EH (cell line): Measurements from ENCODE around the gene CDC42EP5.
"Not testable (repeated sequence)": the region's sequence is repeated elsewhere in the genome, so short reads cannot be mapped to it uniquely, and the experiment has no call there.

ENCODE experiments used
- DNase-seq: peaks from one replicate; pipeline ENCODE4 v3.0.0-alpha.2; 2015; ENCODE audit warnings: low read depth

Gene CDC42EP5

DNA sequence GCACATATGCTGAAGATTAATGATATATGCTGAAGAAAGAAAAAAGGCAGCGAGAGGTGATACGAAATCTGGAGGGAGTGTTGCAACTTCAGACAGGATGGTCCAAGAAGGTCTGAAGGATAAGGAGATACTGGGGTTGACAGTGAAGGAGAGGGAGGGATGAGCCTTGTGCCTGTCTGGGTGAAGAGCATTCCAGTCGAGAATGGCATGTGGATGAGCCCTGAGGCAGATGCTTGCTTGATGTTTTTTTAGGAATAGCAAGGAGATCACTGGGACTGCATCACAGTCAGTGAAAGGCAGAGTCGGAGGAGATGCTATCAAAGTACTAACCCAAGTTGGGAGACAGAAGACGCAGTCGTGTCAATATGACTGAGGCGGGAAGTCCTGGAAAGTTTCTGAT lies 16.2 kb upstream of the CDC42EP5 start:
- peak; percentile 31 for DNase-seq

DNA sequence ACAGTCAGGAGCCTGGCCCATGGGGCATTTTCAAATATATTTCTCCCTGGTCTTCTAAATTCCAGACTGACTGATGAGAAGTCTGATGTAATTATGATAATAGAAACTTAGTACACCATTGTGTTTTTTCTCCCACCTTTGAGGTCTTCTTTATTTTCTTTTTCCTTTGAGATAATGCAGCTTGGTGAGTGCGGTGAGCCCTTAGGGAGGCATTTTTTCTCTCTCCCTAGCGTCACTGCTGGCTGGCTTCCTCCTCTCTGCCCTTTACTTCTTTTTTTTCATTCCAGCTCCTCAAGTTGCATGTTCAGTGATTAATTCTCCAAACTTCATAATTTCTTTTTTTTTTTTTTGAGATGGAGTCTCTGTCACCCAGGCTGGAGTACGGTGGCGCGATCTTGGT lies 12.8 kb upstream of the CDC42EP5 start:
- no peak for DNase-seq

DNA sequence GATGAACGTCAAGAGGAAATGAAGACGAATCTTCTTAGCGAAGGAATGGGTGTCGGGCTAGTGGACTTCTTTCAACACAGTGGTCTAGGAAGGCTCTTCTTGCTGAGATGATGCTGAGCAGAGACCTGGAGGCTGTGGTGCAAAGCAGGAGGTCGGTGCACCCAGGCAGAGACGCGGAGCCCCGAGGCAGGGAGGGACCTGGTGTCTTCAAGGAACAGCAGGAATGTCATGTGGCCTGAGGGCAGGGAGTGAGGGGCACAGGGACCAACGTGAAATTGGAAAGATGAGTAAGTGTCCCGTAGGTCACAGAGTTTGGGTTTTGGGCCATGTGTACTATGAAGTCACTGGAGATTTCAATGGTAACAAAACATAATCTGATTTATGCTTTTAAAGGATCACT lies 11.4 kb upstream of the CDC42EP5 start:
- DNase-seq = no peak

DNA sequence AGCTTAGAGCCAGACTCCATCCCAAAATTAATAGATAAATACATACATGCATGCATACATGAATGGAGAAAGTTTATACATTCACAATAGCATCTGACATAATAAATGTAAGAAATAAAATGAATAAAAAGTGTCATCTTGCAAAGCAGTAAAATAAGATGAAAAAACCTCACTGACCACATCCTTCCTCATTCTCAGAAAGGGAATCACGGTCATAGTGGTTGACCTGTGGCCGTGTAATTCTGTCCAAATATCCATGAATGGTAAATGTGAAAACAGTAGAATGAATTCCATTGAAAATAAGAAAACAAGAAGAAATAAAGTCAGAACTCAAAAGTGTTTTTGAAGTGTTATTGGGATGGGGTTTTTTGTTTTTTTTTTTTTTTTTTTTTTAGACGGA lies 9.8 kb upstream of the CDC42EP5 start:
- peak; percentile 1 for DNase-seq

DNA sequence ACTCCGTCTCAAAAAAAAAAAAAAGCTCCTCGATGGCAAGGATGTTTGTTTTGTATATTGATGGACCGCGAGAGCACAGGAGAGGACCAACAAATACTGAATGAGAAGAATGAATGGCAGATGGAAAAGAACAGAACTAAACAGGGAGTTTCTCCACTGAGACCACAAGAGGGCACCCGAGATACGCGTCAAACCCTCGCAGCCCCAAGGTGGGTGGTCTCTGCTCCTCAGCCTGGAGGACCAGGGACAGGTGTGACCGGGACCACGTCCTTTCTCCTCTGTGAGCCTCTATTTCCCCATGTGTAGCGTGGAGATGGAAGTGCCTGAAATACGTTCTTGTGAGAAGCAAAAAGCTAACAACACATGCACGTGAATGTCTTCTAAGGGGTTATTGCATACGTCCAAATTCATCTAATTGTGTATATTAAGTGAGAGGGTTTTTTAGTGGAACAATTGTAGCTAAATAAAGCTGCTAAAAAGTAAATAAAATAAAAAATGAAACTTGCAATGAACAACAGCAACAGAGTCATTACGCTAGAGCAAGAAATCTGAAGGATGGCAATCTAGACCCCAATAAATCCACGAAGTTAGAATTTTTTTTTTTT lies 8.3 kb upstream of the CDC42EP5 start:
- peak; percentile 50 for DNase-seq

DNA sequence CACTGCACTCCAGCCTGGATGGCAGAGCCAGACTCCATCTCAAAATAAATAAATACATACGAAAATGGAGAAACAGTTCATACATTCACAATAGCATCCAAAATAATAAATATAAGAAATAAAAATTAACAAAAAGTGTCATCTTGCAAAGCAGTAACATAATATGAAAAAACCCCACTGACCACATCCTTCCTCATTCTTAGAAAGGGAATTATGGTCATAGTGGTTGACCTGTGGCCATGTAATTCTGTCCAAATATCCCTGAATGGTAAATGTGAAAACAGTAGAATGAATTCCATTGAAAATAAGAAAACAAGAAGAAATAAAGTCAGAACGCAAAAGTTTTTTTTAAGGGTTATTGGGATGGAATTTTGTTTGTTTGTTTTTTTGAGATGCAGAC lies 7.0 kb upstream of the CDC42EP5 start:
- DNase-seq = no peak

DNA sequence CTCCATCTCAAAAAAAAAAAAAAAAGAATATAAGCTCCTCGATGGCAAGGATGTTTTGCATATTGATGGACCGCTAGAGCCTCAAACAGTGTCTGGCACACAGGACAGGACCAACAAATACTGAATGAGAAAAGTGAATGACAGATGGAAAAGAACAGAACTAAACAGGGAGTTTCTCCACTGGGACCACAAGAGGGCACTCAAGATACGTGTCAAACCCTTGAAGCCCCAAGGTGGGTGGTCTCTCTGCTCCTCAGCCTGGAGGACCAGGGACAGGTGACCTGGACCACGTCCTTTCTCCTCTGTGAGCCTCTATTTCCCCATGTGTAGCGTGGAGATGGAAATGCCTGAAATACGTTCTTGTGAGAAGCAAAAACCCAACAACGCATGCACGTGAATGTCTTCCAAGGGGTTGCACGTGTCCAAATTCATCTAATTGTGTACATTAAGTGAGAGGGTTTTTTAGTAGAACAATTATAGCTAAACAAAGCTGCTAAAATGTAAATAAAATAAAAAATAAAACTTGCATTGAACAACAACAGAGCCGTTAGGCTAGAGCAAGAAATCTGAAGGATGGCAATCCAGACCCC lies 5.7 kb upstream of the CDC42EP5 start:
- DNase-seq = peak; percentile 52

DNA sequence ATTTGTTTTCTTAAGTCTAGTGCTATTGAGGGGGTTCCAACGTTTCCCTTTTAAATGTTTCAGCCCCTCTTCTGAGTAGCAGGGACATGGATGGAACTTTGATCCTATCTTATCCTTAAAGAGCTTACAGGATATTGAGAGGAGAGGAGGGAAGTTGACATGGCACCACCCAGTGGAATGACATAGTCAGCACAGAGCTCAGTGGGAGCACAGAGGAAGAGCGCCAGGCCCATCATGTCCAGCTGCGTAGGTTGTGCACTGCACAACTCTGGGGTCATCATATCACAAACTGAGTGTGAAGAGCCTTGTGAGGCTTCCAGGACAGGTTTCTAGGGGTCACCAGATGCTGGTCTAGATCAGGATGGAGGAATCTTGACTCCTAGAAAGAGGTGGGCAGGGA lies 4.6 kb upstream of the CDC42EP5 start:
- DNase-seq = no peak

DNA sequence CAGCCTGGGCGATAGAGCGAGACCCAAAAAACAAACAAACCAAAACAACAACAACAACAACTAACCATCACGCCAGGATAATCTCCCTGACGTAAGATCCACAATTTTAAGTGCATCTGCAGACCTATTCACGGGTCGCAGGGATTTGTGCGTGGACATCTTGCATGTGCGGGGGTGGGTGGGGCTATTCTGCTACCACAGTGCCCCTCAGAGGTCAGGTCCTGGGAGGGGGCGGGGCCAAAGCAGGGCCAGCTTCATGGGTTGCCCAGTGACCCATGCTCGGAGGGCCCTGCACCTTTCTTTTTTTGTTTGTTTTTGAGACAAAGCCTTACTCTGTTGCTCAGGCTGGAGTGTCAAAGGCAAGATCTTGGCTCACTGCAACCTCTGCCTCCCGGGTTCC lies 2.6 kb upstream of the CDC42EP5 start:
- no peak for DNase-seq

DNA sequence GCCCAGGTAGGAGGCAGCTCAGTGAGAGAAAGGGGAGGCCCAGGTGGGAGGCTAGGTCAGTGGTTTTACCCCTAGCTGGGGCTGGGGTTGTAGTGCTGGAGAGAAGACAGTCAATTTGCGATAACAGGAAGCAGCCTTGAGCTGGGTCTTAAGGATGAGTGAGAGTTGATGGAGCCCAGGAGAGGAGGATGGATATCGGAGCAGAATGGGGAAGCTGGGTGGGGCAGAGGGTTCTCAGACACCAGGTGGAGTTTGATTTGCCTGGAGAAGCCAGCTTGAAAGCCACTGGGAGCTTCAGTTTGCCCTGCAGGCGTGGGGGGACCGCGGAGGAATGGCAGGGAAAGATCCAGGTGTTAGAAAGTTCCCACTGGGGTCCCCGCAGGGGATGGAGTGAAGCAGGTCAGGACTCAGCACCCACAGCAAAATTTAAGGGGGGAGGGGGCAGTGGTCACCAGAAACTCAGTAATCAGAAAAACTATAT lies 836 bp upstream of the CDC42EP5 start:
- DNase-seq = no peak

DNA sequence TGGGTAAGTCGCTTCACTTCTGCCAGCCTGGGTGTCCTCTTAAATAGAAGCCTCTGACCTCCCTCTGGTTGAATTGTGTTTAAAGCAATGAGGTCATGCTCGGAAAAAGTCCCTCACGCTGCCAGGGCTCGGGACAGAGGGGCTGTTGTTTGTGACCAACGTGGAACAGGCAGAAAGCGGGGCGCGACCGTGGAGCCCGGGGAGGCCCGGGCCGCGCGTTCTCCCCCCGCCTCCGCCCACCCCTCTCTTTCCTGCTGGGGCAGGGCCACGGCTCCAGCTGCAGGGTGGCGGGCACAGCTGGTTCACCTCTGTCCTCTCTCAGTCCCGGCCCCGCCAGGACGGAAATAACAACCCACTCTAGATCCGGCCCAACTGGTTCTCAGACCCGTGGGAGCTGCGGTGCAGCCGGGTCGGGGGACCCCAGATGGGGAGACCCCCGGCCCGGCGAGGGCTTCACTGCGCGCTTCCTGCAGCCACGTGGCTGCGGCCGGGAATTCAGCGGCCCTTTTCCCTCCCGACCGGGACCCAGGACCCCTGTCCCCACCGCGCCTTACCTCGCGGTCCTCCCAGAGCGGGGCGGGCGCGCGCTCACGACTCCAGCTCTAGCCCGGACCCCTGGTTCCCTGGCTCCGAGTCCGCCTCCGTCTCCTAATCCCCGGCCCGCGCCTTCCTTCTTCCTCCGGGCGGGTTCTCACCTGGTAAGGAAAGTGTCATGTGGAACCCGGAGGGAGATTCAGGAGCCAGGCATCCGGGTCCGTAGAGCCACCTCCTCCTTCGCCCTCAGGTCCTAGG lies 1.9 kb downstream of the CDC42EP5 start:
- DNase-seq = no peak

DNA sequence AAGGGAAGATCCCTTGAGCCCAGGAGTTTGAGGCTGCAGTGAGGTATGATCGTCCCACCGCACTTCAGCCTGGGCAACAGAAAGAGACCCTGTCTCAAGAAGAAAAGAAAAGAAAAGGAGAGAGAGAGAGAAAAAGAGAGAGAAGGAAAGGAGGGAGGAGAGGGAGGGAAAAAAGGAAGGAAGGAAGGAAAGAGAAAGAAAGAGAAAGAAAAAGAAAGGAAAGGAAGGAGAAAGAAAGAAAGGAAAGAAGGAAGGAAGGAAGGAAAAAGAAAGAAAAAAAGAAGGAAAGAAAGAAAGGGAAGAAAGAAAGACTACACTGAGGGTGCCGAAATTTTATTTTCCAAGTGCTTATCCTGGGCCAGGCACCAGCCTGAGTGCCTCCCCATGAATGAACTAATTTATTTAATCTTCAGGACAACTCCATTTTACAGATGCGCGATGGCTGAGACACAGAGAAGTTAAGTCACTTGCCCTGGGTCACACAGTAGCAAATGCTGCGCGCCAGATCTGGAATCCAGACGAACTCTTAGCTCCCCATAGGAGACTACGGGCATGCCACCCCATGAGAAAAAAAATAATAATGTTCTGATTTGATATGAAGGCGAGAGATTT lies 2.7 kb downstream of the CDC42EP5 start:
- no peak for DNase-seq

DNA sequence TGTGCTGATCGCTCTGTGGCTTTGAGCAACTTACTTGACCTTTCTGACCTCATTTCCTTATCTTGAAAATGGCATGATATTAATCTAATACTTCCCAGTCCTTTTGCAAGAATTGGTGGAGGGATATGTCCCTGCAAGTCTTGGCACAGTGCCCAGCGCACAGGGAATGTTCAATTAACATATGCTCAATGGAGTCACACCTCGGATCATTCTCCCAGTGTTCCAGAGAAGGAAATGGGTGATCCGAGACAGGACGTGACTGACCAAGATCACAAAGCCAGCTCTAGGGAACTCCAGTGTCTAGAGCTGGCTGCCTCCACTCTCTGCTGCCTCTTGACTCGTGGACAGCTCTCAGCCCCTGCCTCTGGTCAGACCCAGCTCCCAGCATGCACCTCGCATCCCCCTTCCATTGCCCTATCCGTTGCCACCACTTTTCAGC lies 3.6 kb downstream of the CDC42EP5 start:
- DNase-seq = no peak

DNA sequence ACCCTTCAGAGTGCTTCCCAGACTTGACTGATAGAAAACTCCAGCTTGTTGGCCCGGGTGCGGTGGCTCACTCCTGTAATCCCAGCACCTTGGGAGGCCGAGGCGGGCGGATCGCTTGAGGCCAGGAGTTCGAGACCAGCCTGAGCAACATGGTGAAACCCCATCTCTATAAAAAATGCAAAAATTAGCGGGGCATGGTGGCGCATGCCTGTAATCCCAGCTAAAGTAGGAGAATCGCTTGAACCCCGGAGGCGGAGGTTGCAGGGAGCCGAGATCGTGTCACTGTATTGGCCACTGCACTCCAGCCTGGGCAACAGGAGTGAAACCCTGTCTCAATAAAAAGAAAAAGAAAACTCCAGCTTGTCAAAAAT lies 7.0 kb downstream of the CDC42EP5 start:
- not testable (repeated sequence) for DNase-seq

DNA sequence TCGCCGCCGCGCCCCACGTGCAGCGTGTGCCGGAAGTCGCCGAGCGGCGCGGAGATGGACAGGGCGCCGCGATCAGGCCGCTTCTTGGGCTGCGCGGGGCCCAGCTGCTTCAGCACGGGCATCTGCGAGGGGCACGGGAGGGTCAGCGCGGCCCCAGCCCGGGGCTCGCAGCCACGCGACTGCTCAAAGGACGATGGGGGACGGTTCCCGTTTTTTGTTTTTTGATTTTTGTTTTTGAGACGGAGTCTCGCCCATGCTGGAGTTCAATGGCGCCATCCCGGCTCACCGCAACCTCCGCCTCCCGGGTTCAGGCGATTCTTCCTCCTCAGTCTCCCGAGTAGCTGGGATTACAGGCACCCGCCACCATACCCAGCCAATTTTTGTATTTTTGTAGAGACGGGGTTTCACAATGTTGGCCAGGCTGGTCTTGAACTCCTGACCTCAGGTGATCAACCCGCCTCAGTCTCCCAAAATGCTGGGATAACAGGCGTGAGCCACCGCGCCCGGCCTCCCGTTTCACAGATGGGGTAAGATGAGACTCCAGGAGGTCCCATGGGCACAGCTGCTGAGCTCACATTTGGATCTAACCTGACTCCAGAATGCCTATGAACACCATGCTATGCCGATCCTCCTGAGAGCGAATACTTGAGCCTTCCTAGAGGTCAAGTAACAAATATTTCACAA lies 7.5 kb downstream of the CDC42EP5 start:
- no peak for DNase-seq

DNA sequence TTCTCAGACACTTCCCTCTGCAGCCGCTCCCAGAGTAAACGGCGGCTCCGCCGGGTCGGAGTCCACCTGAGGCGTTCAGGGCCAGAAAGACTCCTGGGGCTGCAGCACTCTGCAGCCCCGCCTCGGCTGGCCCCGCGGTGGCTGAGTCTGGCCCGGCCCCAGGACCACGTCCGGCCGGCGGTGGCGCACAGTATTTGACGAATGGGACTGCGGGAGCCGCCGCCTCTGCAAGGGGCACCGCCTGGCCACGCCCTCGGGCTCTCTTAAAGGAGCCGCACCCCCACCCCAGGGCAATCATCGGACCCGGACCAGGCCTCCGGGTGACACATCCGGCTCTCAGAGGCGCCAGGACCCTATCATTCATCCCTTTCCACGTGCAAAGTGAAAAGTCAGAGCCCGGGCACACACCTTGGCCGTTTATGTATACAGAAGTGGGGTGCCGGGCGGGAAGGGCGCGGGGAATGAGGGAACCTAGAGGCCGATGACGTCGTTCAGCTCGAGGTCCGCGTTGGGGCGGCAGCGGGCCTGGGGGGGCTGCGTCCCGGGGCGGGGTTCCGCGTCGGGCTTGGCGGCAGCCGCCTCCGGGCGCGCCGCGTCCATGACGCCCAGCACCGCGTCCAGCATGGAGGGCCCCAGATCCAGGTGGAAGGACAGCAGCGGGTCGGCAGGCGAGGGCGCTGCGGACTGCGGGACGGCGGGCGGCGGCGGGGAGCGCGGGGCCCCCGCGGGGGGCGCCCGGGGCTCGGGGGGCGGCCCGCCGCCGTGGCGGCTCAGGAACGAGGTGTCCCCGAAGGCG lies 8.3 kb downstream of the CDC42EP5 start:
- DNase-seq = peak; percentile 89

DNA sequence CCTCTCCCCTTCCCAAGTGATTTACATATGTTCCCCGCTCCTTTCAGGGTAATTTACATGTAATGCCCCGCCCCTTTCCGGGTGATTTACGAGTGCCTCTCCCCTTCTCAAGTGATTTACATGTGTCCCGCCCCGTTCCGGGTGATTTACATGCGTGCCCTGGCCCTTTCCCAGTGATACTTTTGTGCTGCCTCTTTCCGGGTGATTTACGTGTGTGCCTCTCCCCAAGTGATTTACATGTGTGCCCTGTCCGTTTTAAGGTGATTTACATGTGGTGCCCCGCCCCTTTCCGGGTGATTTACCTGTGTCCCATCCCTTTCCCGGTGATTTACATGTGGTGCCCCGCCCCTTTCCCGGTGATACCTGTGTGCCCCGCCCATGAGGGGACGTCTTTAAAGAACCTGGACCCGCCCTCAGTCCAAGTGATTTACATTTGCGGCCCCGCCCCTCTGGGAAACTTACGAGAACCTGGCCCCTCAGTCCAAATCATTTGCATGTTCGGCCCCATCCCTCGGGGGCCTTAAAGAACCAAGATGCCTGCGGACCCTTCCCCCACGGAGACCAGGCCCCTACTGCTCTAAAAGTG lies 9.0 kb downstream of the CDC42EP5 start:
- DNase-seq = peak; percentile 88

DNA sequence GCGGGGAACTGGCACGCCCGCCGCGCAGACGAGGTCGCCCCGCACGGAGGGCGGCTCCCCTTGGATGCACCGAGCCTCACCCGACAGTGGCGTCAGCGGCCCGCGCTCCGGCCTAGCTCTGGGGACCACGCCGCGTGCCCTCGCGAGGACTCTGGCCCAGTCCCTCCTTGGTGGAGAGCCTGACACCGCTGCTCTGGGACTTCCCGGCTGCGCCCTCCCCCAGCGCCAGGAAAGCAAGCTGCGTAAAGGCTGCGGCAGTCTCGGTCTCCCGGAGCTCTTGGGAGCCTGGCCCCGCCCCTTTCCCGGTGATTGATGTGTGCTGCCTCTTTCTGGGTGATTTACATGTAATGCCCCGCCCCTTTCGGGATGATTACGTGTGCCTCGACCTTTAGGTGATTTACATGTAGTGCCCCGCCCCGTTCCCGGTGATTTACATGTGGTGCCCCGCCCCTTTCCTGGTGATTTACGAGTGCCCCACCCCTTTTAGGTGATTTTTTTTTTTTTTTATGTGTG lies 9.5 kb downstream of the CDC42EP5 start, which contains the start of gene LENG9:
Gene LENG9, minus strand, starts transcription at position 248 of the 513 bp plus-strand sequence. CDS start 252 bp downstream, outside the sequence.
- peak; percentile 100 for DNase-seq

DNA sequence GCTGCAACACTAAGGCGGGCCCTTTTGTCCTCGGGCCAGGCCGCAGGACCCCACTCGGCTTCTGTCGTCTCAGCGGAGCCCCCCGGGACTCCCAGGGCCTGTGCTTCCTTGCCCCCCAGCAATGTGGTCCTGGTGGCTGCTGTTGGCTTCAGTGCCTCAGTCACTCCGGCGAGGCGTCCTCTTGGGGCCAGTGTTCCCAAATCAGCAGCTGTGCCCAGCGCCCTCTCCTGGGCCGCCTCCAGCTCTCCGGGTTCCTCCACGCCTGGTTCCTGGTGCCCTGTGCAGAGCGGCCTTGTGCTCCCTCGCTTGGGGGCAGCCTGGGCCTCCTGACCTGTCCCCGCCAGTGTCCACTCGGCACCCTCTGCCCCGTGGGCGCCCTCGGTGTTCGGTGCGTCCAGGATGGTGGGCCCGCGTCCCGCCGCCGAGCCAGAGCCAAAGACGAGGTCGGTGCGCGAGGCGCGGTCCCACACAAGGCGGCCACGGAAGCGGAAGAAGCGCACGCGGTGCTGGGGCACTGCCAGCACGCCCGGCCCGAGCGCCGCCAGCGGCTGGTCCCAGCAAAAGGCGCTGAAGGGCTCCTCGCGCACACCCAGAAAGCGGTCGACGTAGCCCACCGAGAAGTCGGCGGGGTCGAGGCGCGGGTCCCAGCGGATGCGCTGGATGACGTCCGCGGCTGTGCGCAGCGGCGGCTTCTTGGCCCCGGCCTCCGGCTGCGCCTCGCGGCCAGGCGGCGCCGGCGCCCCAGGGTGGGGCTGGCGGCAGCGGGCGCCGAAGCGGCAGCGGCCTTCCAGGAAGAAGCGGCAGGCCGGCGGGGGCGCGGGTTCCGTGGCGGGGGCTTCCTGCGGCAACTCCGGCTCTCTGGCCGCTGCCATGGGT lies 10.2 kb downstream of the CDC42EP5 start:
- DNase-seq = peak; percentile 77
